ENCODE measurements around the gene BNC2. TPM values are rescaled to one million over a fixed set of nuclear protein-coding genes. Genes with fewer than 3 reads are reported as not detected.

Gene BNC2
- total and polyA plus RNA-seq, 2 of the 4 experiments (the other 2 are of a cell fraction): 15.5 to 45.2 TPM

GRCh38 chr9:16726718-16727451 is 143.6 kb downstream of the BNC2 start (continued):
- no peak for TF ChIP-seq ELK1 (IDR thresholded peaks at IDR 0.05; ENCODE audit: borderline replicate concordance, low read depth, low read length)

GRCh38 chr9:16726029-16726428 is 144.4 kb downstream of the BNC2 start:
- no TSS peak for BruUV-seq (replicated peaks)
- POLR2A ChIA-PET (ENCODE audit: unreplicated experiment): interaction anchor here (0.6 kb wide), 3 partner anchors 117 to 567 kb away, joined by 3 to 5 read pairs (median 4); no protein-coding TSS in a partner anchor
- H3K4ac ChIP-seq (ENCODE audit: low read depth, low read length): peak overlapping the region; percentile 80
- TF ChIP-seq RCOR1 (IDR thresholded peaks at IDR 0.05; ENCODE audit: insufficient replicate concordance, low read length) (no peak), BHLHE40 (IDR thresholded peaks at IDR 0.05; ENCODE audit: low read depth, low read length) (no peak), ELK1 (IDR thresholded peaks at IDR 0.05; ENCODE audit: borderline replicate concordance, low read depth, low read length) (no peak), CEBPB (IDR thresholded peaks at IDR 0.05; ENCODE audit: low read depth, low read length) (no peak), MXI1 (IDR thresholded peaks at IDR 0.05; ENCODE audit: borderline replicate concordance, low read depth, low read length) (no peak), POLR2A (IDR thresholded peaks at IDR 0.05; ENCODE audit: low read depth, low read length) (no peak), RAD21 (IDR thresholded peaks at IDR 0.05; ENCODE audit: low read length) (peak; percentile 57), CTCF (conservative IDR thresholded peaks at IDR 0.05; ENCODE audit: low read depth, low read length) (peak; percentile 42), MAFK (IDR thresholded peaks at IDR 0.05; ENCODE audit: low read depth, low read length) (no peak), CHD1 (IDR thresholded peaks at IDR 0.05; ENCODE audit: low read depth, low read length) (no peak), RFX5 (IDR thresholded peaks at IDR 0.05; ENCODE audit: low read depth, low read length) (no peak)

More at GRCh38 chr9:16726029-16726428, 144.4 kb downstream of the BNC2 start:
- Histone ChIP-seq H3K27me3 (ENCODE audit: control insufficient read depth, insufficient read depth, low read length) (no peaks in the 10 kb centered on the region), H3K4me1 (ENCODE audit: control insufficient read depth, insufficient read depth, low read length) (peaks cover 14% of the 10 kb centered on the region), H3K9me1 (ENCODE audit: insufficient read depth, low read length) (peaks cover 2% of the 10 kb centered on the region; the same call in 1 of the 2 replicates), H4K91ac (ENCODE audit: insufficient read depth, low read depth, low read length) (peak overlapping the region; percentile 63), H2AK5ac (ENCODE audit: low read depth, low read length) (peak overlapping the region; percentile 76; the same call in 1 of the 2 replicates), H3K9me3 (ENCODE audit: control insufficient read depth, insufficient read depth, low read length) (no peaks in the 10 kb centered on the region), H2BK120ac (ENCODE audit: low read depth, low read length) (peak overlapping the region; percentile 79), H4K8ac (ENCODE audit: low read depth in 2 of 2, low read length in 2 of 2) (peak overlapping the region; percentile 11 to 47), H3K14ac (replicated peaks; ENCODE audit: low read depth, low read length) (peak overlapping the region; percentile 77), H3K18ac (ENCODE audit: low read depth, low read length) (peak overlapping the region; percentile 97), H2BK5ac (ENCODE audit: low read depth, low read length, poor library complexity, severe bottlenecking) (peak overlapping the region; percentile 95), H3K4me2 (ENCODE audit: low read depth, low read length) (peak overlapping the region; percentile 98), H4K5ac (ENCODE audit: low read depth, low read length) (peak overlapping the region; percentile 99), H3K23ac (ENCODE audit: low read depth, low read length) (peak overlapping the region; percentile 80), H3K36me3 (ENCODE audit: control insufficient read depth, insufficient read depth, low read length) (peaks cover 4% of the 10 kb centered on the region), H2BK15ac (ENCODE audit: low read depth, low read length) (peak overlapping the region; percentile 43; the same call in 2 of the 3 replicates), H3K56ac (ENCODE audit: extremely low read depth, insufficient read depth, low read length) (peak overlapping the region; percentile 5), H2BK20ac (ENCODE audit: low read depth, low read length) (peak overlapping the region; percentile 72), H4K20me1 (ENCODE audit: insufficient read depth, low read length) (no peaks in the 10 kb centered on the region), H3K27ac (ENCODE audit: insufficient read depth, low read length) (peak overlapping the region; percentile 99), H3K4me3 (ENCODE audit: insufficient read depth, low read depth, low read length) (peak overlapping the region; percentile 19; the same call in 1 of the 2 replicates), H2AFZ (replicated peaks; ENCODE audit: low read length, poor library complexity) (no peak overlapping the region), H3K79me1 (ENCODE audit: low read depth in 1 of 2, low read length in 2 of 2) (peaks cover 0 to 50% of the 10 kb centered on the region in 2 experiments; a peak in 3 of 4 replicates), H2AK9ac (replicated peaks; ENCODE audit: low read depth, low read length, poor library complexity) (peak overlapping the region; percentile 6), H3K9ac (ENCODE audit: low read depth, low read length) (peak overlapping the region; percentile 71)
- intact Hi-C loops (cut with micrococcal nuclease) (loop anchor here (1.0 to 10.0 kb wide), 8 partner anchors 99 to 739 kb away; no protein-coding TSS in a partner anchor), in situ Hi-C loops (cut with MboI; ENCODE audit: low sequenced_read_pairs) (no loop called here), dilution Hi-C loops (cut with HindIII; ENCODE audit: low sequenced_read_pairs, unreplicated experiment) (no loop called here)
- CTCF ChIA-PET: interaction anchor here (0.6 kb wide), 1 partner anchor 481 kb away, joined by 3 read pairs; no protein-coding TSS in a partner anchor
- no peak for ATAC-seq (ENCODE audit: low read depth)
- WGBS, 2 experiments (ENCODE audit: extremely low coverage in 2 of 2, insufficient read length in 1 of 2): no CpG with 5 or more reads among the region's 7 CpGs
- peak; percentile 70 for DNase-seq
